Measurements from ENCODE around the gene SUFU. TPM values are rescaled to one million over a fixed set of nuclear protein-coding genes. Genes with fewer than 3 reads are reported as not detected.

The SUFU gene
- total RNA-seq, 1 experiment from 2014 or later: 6.3 TPM

DNA sequence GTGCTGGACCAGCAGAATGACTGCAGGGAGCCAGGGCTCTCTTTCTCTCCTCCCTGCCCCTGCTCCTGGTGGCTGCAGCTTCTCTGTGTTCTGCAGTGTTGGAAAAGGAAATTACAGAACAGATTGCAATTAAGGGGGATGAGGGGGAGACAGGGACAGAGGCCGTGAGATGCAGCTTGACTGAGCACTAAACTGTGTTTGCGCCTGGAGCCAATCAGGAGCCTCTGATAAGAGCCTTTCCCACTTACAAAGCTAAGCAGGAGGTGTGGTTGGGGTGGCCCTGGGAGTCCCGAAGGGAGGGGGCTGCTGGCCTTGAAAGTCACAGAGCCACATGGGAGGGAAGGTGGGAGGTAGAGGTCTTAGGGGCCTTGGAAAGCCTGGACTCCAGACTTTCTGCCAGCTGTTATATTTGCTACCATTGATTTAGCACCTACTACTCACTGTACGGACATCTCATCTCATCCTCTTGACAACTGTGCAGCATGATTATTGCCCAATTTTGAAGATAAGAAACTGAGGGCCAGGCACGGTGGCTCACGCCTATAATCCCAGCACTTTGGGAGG is 167.2 kb downstream of the SUFU start:
- peaks cover 18% of the 10 kb centered on the region for H3K4me1 Mint-ChIP-seq (ENCODE audit: insufficient read depth, unreplicated experiment)
- TF ChIP-seq, protein P1, sequence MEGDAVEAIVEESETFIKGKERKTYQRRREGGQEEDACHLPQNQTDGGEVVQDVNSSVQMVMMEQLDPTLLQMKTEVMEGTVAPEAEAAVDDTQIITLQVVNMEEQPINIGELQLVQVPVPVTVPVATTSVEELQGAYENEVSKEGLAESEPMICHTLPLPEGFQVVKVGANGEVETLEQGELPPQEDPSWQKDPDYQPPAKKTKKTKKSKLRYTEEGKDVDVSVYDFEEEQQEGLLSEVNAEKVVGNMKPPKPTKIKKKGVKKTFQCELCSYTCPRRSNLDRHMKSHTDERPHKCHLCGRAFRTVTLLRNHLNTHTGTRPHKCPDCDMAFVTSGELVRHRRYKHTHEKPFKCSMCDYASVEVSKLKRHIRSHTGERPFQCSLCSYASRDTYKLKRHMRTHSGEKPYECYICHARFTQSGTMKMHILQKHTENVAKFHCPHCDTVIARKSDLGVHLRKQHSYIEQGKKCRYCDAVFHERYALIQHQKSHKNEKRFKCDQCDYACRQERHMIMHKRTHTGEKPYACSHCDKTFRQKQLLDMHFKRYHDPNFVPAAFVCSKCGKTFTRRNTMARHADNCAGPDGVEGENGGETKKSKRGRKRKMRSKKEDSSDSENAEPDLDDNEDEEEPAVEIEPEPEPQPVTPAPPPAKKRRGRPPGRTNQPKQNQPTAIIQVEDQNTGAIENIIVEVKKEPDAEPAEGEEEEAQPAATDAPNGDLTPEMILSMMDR (IDR thresholded peaks at IDR 0.05; ENCODE audit: unreplicated experiment): no peak
- H3K27ac Mint-ChIP-seq (ENCODE audit: low read depth, unreplicated experiment): no peak overlapping the region
- H3K36me3 Mint-ChIP-seq (ENCODE audit: insufficient read depth, unreplicated experiment): no peaks in the 10 kb centered on the region
- ChIA-PET CTCF (interaction anchor here (1.0 to 2.3 kb wide), 2 partner anchors 8 to 44 kb away, joined by 3 to 14 read pairs; no protein-coding TSS in a partner anchor), POLR2A (interaction anchor here (1.8 to 1.9 kb wide), 2 partner anchors 12 to 26 kb away, joined by 6 to 9 read pairs; partner anchors contain the start of gene TRIM8)
- BruUV-seq (replicated peaks): no TSS peak
- intact Hi-C loops (cut with micrococcal nuclease): no loop called here
- no peak overlapping the region for H3K4me3 Mint-ChIP-seq (ENCODE audit: unreplicated experiment)
- DNase-seq (ENCODE audit: unreplicated experiment): no peak
- H3K27me3 Mint-ChIP-seq (ENCODE audit: insufficient read depth, unreplicated experiment): no peaks in the 10 kb centered on the region
- no peaks in the 10 kb centered on the region for H3K9me3 Mint-ChIP-seq (ENCODE audit: unreplicated experiment)

DNA sequence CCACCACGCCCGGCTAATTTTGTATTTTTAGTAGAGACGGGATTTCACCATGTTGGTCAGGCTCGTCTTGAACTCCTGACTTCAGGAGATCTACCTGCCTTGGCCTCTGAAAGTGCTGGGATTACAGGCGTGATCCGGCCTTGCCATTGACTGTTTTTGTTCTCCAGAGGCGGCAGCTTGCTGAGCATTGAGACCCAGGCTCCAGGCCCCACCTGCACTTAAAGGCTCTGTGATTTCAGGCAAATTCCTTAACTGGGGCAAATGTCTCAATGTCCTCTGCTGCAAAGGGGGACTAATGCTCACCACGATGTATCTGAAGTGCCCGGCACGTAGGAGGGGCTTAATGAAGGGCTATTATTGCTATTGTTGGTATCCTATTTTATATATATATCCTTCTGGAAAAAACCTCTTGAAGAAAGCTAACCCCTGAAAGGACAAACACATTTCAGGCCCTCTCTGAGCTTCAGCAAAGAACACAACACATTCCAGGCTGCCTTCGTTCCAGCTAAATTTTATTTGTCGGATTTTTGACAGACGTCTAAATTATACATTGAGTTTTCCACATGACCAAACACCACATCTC is 169.6 kb downstream of the SUFU start:
- TF ChIP-seq, protein P1 (IDR thresholded peaks at IDR 0.05; ENCODE audit: unreplicated experiment): no peak
- ChIA-PET POLR2A (interaction anchor here (0.6 to 3.1 kb wide), 9 partner anchors 12 to 112 kb away, joined by 3 to 18 read pairs (median 3); partner anchors contain the start of genes ARL3 and SFXN2), CTCF (interaction anchor here (0.6 to 0.8 kb wide), 2 partner anchors 18 to 78 kb away, joined by 3 read pairs; no protein-coding TSS in a partner anchor)
- Mint-ChIP-seq H3K4me3 (ENCODE audit: unreplicated experiment) (peak overlapping the region; percentile 22), H3K9me3 (ENCODE audit: unreplicated experiment) (no peaks in the 10 kb centered on the region), H3K36me3 (ENCODE audit: insufficient read depth, unreplicated experiment) (peaks cover 5% of the 10 kb centered on the region), H3K4me1 (ENCODE audit: insufficient read depth, unreplicated experiment) (peaks cover 10% of the 10 kb centered on the region), H3K27ac (ENCODE audit: low read depth, unreplicated experiment) (peak overlapping the region; percentile 40), H3K27me3 (ENCODE audit: insufficient read depth, unreplicated experiment) (no peaks in the 10 kb centered on the region)
- intact Hi-C loops (cut with micrococcal nuclease): no loop called here
- DNase-seq (ENCODE audit: unreplicated experiment): no peak
- BruUV-seq (replicated peaks): no TSS peak

DNA sequence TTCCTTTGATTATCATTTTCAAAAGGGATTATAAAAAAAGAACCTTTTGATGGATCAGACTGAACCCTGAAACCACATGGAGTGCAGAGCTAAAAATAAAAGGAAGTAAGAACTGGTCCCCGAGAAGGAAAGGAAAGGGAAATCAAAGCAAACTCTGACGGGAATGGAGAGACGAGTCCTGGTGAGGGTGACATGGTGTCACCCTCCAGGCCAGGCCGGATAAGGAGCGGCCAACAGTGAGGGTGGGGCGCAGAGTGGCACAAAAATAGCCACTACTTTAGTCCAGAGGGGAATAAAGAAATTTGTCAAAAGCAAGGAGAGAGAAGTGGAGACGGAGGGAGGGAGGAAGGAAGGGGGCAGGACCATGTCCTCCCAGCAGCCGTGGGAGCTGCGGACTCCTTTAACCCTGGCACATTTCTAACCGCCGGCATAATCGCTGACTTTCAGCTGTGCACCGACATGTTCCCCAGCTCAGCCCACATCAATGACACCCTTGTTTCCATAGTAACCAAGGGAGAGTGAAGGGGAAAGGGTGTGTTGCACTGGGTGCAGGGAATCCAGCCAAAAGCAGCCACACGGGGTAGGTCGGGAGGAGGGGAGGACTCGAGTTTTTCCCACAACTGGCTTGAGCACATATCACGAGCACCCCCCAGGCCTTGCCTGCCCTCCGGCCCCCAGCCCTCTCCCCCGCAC is 170.2 kb downstream of the SUFU start:
- Mint-ChIP-seq H3K4me1 (ENCODE audit: insufficient read depth, unreplicated experiment) (peaks cover 8% of the 10 kb centered on the region), H3K36me3 (ENCODE audit: insufficient read depth, unreplicated experiment) (peaks cover 5% of the 10 kb centered on the region), H3K27me3 (ENCODE audit: insufficient read depth, unreplicated experiment) (no peaks in the 10 kb centered on the region), H3K9me3 (ENCODE audit: unreplicated experiment) (no peaks in the 10 kb centered on the region), H3K27ac (ENCODE audit: low read depth, unreplicated experiment) (peak overlapping the region; percentile 40), H3K4me3 (ENCODE audit: unreplicated experiment) (peak overlapping the region; percentile 22)
- POLR2A ChIA-PET: interaction anchor here (0.6 to 3.1 kb wide), 7 partner anchors 13 to 111 kb away, joined by 3 to 18 read pairs (median 3); partner anchors contain the start of genes ARL3 and SFXN2
- intact Hi-C loops (cut with micrococcal nuclease): no loop called here
- DNase-seq (ENCODE audit: unreplicated experiment): peak; percentile 52
- CTCF ChIA-PET: interaction anchor here (0.6 to 0.8 kb wide), 3 partner anchors 17 to 1165 kb away, joined by 3 to 5 read pairs (median 3); no protein-coding TSS in a partner anchor
- BruUV-seq (replicated peaks): no TSS peak
- TF ChIP-seq, protein P1 (IDR thresholded peaks at IDR 0.05; ENCODE audit: unreplicated experiment): no peak

DNA sequence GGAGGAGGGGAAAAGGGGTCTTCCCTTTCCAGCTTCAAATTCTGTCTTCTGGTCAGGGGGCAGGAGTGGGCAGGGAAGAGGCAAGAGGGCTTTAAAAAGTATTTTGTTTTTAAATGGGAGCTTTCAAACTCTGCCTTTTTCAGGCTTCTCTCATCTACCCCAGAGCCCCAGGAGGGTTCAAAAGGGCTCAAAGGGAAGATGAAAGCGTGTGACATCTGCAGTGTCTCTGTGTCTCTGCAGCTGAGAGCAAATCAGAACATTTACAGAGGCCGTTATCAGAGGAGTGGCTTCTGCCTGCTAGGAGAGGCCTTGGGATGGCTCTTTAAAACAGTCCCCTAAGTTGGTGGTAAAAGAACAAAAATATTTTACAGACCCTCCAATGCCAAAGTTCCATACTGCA is 170.8 kb downstream of the SUFU start:
- intact Hi-C loops (cut with micrococcal nuclease): no loop called here
- POLR2A ChIA-PET: interaction anchor here (0.5 to 3.1 kb wide), 6 partner anchors 11 to 823 kb away, joined by 3 to 18 read pairs (median 6); partner anchors contain the start of genes ARL3 and SFXN2

More for the DNA sequence above, 170.8 kb downstream of the SUFU start:
- CTCF ChIA-PET: interaction anchor here (0.6 to 1.2 kb wide), 3 partner anchors 39 to 1165 kb away, joined by 3 to 7 read pairs (median 5); no protein-coding TSS in a partner anchor
- Mint-ChIP-seq H3K4me1 (ENCODE audit: insufficient read depth, unreplicated experiment) (peaks cover 8% of the 10 kb centered on the region), H3K27ac (ENCODE audit: low read depth, unreplicated experiment) (no peak overlapping the region), H3K36me3 (ENCODE audit: insufficient read depth, unreplicated experiment) (peaks cover 5% of the 10 kb centered on the region), H3K27me3 (ENCODE audit: insufficient read depth, unreplicated experiment) (no peaks in the 10 kb centered on the region), H3K9me3 (ENCODE audit: unreplicated experiment) (no peaks in the 10 kb centered on the region), H3K4me3 (ENCODE audit: unreplicated experiment) (no peak overlapping the region)
- TF ChIP-seq, protein P1 (IDR thresholded peaks at IDR 0.05; ENCODE audit: unreplicated experiment): no peak
- no TSS peak for BruUV-seq (replicated peaks)
- DNase-seq (ENCODE audit: unreplicated experiment): no peak
